ENCODE results near the gene PHLDA1. TPM values are rescaled to one million over a fixed set of nuclear protein-coding genes. Genes with fewer than 3 reads are reported as not detected.

Gene PHLDA1
- total and polyA plus RNA-seq, 2 donors (not counting 1 experiment from before 2014, with no cell fraction given): 1.0 to 1.7 TPM

DNA sequence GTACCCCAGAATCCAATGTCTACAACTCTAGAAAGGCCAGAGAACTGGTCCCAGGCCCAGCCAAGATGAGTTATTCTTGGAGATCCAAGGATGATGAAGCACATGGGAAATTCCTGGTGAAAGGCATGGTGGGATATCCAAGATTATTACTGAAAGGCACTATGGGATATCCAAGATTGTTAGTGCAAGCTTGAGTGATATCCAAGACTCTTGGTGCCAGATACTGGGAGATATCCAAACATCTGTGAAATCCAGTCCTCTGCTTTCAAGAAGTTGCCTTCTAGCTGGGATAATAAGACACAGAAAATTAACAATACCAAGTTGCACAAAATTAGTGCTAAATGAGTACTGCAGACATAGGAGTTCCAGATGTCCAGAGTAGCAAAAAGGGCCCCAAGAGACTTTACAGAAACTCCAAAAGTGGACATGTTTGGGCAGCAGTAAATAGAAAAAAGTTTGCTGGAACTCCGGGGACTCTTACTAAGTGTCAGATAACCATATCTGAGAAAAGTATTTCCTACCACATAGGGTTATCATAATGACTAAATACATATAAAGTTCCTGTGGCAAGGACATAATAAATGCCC, 34.6 kb downstream of the PHLDA1 start:
- H3K27me3 ChIP-seq (replicated peaks in 1 of 4; ENCODE audit: control extremely low read depth in 1 of 4, control insufficient read depth in 3 of 4, insufficient read depth in 4 of 4, low read length in 3 of 4): no peaks in the 10 kb centered on the region
- H3K4me1 ChIP-seq (ENCODE audit: control insufficient read depth in 2 of 2, insufficient read depth in 2 of 2, low read length in 2 of 2): no peaks in the 10 kb centered on the region
- no peak overlapping the region for H3K4me3 Mint-ChIP-seq
- H3K27me3 Mint-ChIP-seq: peaks cover 2% of the 10 kb centered on the region
- no peaks in the 10 kb centered on the region for H4K20me1 ChIP-seq (ENCODE audit: control insufficient read depth, insufficient read depth, low read length, poor library complexity, severe bottlenecking)
- ATAC-seq (ENCODE audit: low read depth) (no peak), DNase-seq (no peak)
- H3K9ac ChIP-seq (ENCODE audit: low read length): no peak overlapping the region
- H3K4me2 ChIP-seq (replicated peaks; ENCODE audit: low read depth, low read length, poor library complexity, severe bottlenecking): no peak overlapping the region
- H3K27ac ChIP-seq (ENCODE audit: low read length in 2 of 2): no peak overlapping the region
- no peaks in the 10 kb centered on the region for H3K36me3 ChIP-seq (replicated peaks in 1 of 2; ENCODE audit: control extremely low read depth in 1 of 2, control insufficient read depth in 1 of 2, extremely low read depth in 1 of 2, insufficient read depth in 2 of 2, low read length in 1 of 2)
- no CpG with 5 or more reads among the region's 1 CpG for WGBS (ENCODE audit: insufficient coverage)
- H3K9me3 ChIP-seq (ENCODE audit: control extremely low read depth in 1 of 3, control insufficient read depth in 2 of 3, insufficient read depth in 1 of 3, low read length in 2 of 3): no peaks in the 10 kb centered on the region
- intact Hi-C loops (cut with micrococcal nuclease): no loop called here
- no peak overlapping the region for H3K4me3 ChIP-seq (ENCODE audit: control extremely low read depth in 1 of 5, extremely low read depth in 1 of 5, insufficient read depth in 1 of 5, low read depth in 2 of 5, low read length in 4 of 5)
- H3K79me2 ChIP-seq (ENCODE audit: control insufficient read depth, insufficient read depth, low read length): no peaks in the 10 kb centered on the region
- no peak overlapping the region for H2AFZ ChIP-seq (ENCODE audit: insufficient read depth, low read depth, low read length, poor library complexity, severe bottlenecking)
- no peaks in the 10 kb centered on the region for H3K9me3 Mint-ChIP-seq (ENCODE audit: insufficient read depth)
- H3K27ac Mint-ChIP-seq: no peak overlapping the region
- TF ChIP-seq, protein P1, sequence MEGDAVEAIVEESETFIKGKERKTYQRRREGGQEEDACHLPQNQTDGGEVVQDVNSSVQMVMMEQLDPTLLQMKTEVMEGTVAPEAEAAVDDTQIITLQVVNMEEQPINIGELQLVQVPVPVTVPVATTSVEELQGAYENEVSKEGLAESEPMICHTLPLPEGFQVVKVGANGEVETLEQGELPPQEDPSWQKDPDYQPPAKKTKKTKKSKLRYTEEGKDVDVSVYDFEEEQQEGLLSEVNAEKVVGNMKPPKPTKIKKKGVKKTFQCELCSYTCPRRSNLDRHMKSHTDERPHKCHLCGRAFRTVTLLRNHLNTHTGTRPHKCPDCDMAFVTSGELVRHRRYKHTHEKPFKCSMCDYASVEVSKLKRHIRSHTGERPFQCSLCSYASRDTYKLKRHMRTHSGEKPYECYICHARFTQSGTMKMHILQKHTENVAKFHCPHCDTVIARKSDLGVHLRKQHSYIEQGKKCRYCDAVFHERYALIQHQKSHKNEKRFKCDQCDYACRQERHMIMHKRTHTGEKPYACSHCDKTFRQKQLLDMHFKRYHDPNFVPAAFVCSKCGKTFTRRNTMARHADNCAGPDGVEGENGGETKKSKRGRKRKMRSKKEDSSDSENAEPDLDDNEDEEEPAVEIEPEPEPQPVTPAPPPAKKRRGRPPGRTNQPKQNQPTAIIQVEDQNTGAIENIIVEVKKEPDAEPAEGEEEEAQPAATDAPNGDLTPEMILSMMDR (IDR thresholded peaks at IDR 0.05): no peak
- no peak for TF ChIP-seq EZH2 (IDR thresholded peaks at IDR 0.05; ENCODE audit: borderline replicate concordance, insufficient read depth, low read depth, low read length, poor library complexity, severe bottlenecking)
- ChIA-PET CTCF (no interaction called here), POLR2A (no interaction called here)
- H3K4me1 Mint-ChIP-seq: no peaks in the 10 kb centered on the region

DNA sequence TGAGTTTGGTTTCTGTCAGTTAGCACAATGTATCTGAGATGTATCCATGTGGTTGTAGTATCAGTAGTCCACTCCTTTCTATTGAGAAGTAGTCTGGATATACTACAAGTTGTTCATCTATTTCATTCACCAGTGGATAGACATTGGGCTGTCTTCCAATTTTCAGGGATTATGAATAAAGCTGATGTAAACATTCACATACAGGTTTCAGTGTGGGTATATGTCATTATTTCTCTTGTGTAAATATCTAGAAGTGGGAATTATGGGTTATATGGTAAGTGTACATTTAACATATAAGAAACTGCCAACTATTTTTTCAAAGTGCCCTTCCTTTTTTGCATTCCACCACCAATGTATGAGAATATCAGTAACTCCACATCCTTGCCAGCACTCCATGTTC, 35.9 kb downstream of the PHLDA1 start:
- Histone ChIP-seq H3K36me3 (replicated peaks in 1 of 2; ENCODE audit: control extremely low read depth in 1 of 2, control insufficient read depth in 1 of 2, extremely low read depth in 1 of 2, insufficient read depth in 2 of 2, low read length in 1 of 2) (no peaks in the 10 kb centered on the region), H3K9me3 (ENCODE audit: control extremely low read depth in 1 of 3, control insufficient read depth in 2 of 3, insufficient read depth in 1 of 3, low read length in 2 of 3) (no peaks in the 10 kb centered on the region), H2AFZ (ENCODE audit: insufficient read depth, low read depth, low read length, poor library complexity, severe bottlenecking) (no peak overlapping the region), H3K4me2 (replicated peaks; ENCODE audit: low read depth, low read length, poor library complexity, severe bottlenecking) (no peak overlapping the region), H3K4me1 (ENCODE audit: control insufficient read depth in 2 of 2, insufficient read depth in 2 of 2, low read length in 2 of 2) (no peaks in the 10 kb centered on the region), H3K9ac (ENCODE audit: low read length) (no peak overlapping the region), H3K27ac (ENCODE audit: low read length in 2 of 2) (no peak overlapping the region), H3K27me3 (replicated peaks in 1 of 4; ENCODE audit: control extremely low read depth in 1 of 4, control insufficient read depth in 3 of 4, insufficient read depth in 4 of 4, low read length in 3 of 4) (no peaks in the 10 kb centered on the region), H3K79me2 (ENCODE audit: control insufficient read depth, insufficient read depth, low read length) (no peaks in the 10 kb centered on the region), H3K4me3 (ENCODE audit: control extremely low read depth in 1 of 5, extremely low read depth in 1 of 5, insufficient read depth in 1 of 5, low read depth in 2 of 5, low read length in 4 of 5) (no peak overlapping the region), H4K20me1 (ENCODE audit: control insufficient read depth, insufficient read depth, low read length, poor library complexity, severe bottlenecking) (no peaks in the 10 kb centered on the region)
- H3K4me1 Mint-ChIP-seq: no peaks in the 10 kb centered on the region
- ChIA-PET CTCF (no interaction called here), POLR2A (no interaction called here)
- no peak overlapping the region for H3K27ac Mint-ChIP-seq
- intact Hi-C loops (cut with micrococcal nuclease): no loop called here
- H3K27me3 Mint-ChIP-seq: peaks cover 6% of the 10 kb centered on the region
- ATAC-seq (ENCODE audit: low read depth) (no peak), DNase-seq (no peak)
- H3K4me3 Mint-ChIP-seq: no peak overlapping the region
- TF ChIP-seq, protein P1 (IDR thresholded peaks at IDR 0.05): no peak
- TF ChIP-seq EZH2 (IDR thresholded peaks at IDR 0.05; ENCODE audit: borderline replicate concordance, insufficient read depth, low read depth, low read length, poor library complexity, severe bottlenecking): no peak
- no peaks in the 10 kb centered on the region for H3K9me3 Mint-ChIP-seq (ENCODE audit: insufficient read depth)
